Endothelial cell of umbilical vein (primary cell): Measurements from ENCODE around the gene EPHX1. TPM values are rescaled to one million over a fixed set of nuclear protein-coding genes. Genes with fewer than 3 reads are reported as not detected.
"Not testable (repeated sequence)": the region's sequence is repeated elsewhere in the genome, so short reads cannot be mapped to it uniquely, and the experiment has no call there.

Experiments used
- BruUV-seq: library from RNA; stranded (reverse); fragments of 400-500 nt; replicated peaks from 2 replicates; lab custom pipeline; 2021; lab: Mats Ljungman, UMichigan
- CTCF ChIA-PET: fragments of 300-600, 350-600 bp; sonication (Branson Sonifier 250); formaldehyde crosslinking; loops from one replicate; lab custom pipeline; 2021; ENCODE audit warnings: antibody characterized with exemption, inconsistent platforms; lab: Charles Lee
- POLR2A ChIA-PET: fragments of 300-600, 350-600 bp; sonication (Branson Sonifier 250); formaldehyde crosslinking; loops from one replicate; lab custom pipeline; 2021; ENCODE audit warnings: antibody characterized with exemption, inconsistent platforms; lab: Charles Lee
- DNase-seq: peaks from one replicate; pipeline ENCODE4 v3.0.0-alpha.2; 2011; ENCODE audit warnings: low read depth, low spot score
- FAIRE-seq: peaks from 2 replicates; lab custom pipeline; 2011; peaks lifted over from hg19 to GRCh38; lab: Jason Lieb, UNC
- H2AFZ ChIP-seq: 2 replicates; pipeline ENCODE4 v1.6.0; 2012; ENCODE audit warnings: low read depth, low read length, control low read depth, inconsistent platforms
- H3K27ac ChIP-seq: 2 replicates; pipeline ENCODE4 v1.5.1; 2011; ENCODE audit warnings: low read depth, mild to moderate bottlenecking, control low read depth, low read length, moderate library complexity; ENCODE audit not compliant: insufficient read depth
- H3K27me3 ChIP-seq, 2 experiments: 2 replicates each; pipeline versions ENCODE4 v1.6.0 to v1.6.1; 2011; ENCODE audit warnings: low read length in 2 of 2, mixed read lengths in 1 of 2; ENCODE audit not compliant: control insufficient read depth in 2 of 2, insufficient read depth in 2 of 2
- H3K36me3 ChIP-seq, 2 experiments: 2 replicates in 1 of 2; 3 replicates in 1 of 2; pipeline ENCODE4 v1.5.1; 2011; ENCODE audit warnings: low read length in 2 of 2, mild to moderate bottlenecking in 1 of 2, moderate library complexity in 1 of 2; ENCODE audit not compliant: control insufficient read depth in 2 of 2, insufficient read depth in 2 of 2; ENCODE audit errors: extremely low read depth in 1 of 2
- H3K4me1 ChIP-seq: 3 replicates; pipeline ENCODE4 v1.5.1; 2011; ENCODE audit warnings: mild to moderate bottlenecking, low read length; ENCODE audit not compliant: control insufficient read depth, insufficient read depth; ENCODE audit errors: extremely low read depth
- H3K4me2 ChIP-seq: 2 replicates; pipeline ENCODE4 v1.6.1; 2011; ENCODE audit warnings: low read length, control low read depth, mixed read lengths; ENCODE audit not compliant: insufficient read depth
- H3K4me3 ChIP-seq, 3 experiments: fragments of 200-600 bp in 1 of 3; sonication (generic), shearing (Covaris generic) in 1 of 3; replicated peaks in 1 of 3; 2 replicates each; pipeline ENCODE4 v1.5.1; 2011 to 2016; ENCODE audit warnings: control low read depth in 3 of 3, low read length in 3 of 3, mild to moderate bottlenecking in 2 of 3, inconsistent platforms in 1 of 3, low read depth in 1 of 3, moderate library complexity in 1 of 3; ENCODE audit not compliant: insufficient read depth in 1 of 3
- H3K79me2 ChIP-seq: 2 replicates; pipeline ENCODE4 v1.6.0; 2012; ENCODE audit warnings: low read length, inconsistent platforms; ENCODE audit not compliant: control insufficient read depth, insufficient read depth
- H3K9ac ChIP-seq: replicated peaks from 2 replicates; pipeline ENCODE3; 2011; ENCODE audit warnings: low read length, control low read depth; ENCODE audit not compliant: insufficient read depth; ENCODE audit errors: extremely low read depth
- H3K9me1 ChIP-seq: replicated peaks from 3 replicates; pipeline ENCODE4 v1.6.0; 2011; ENCODE audit warnings: mild to moderate bottlenecking, low read length; ENCODE audit not compliant: control insufficient read depth, insufficient read depth; ENCODE audit errors: extremely low read depth
- H3K9me3 ChIP-seq: replicated peaks from 2 replicates; pipeline ENCODE4 v1.5.1; 2012; ENCODE audit warnings: low read length, inconsistent platforms; ENCODE audit not compliant: control insufficient read depth, insufficient read depth
- H4K20me1 ChIP-seq: replicated peaks from 2 replicates; pipeline ENCODE3; 2011; ENCODE audit warnings: mild to moderate bottlenecking, low read length; ENCODE audit not compliant: control insufficient read depth, insufficient read depth; ENCODE audit errors: extremely low read depth
- CTCF ChIP-seq, 2 donors: IDR thresholded peaks; 1 replicate in 1 of 2; 2 replicates in 1 of 2; pipeline ENCODE4 v1.5.1; 2011; ENCODE audit warnings: low read length in 2 of 2, mild to moderate bottlenecking in 2 of 2, moderate library complexity in 2 of 2, control low read depth in 1 of 2, inconsistent platforms in 1 of 2, low read depth in 1 of 2; ENCODE audit not compliant: insufficient read depth in 1 of 2; ENCODE audit errors: extremely low read depth in 1 of 2
- EZH2 ChIP-seq: IDR thresholded peaks from 2 replicates; pipeline ENCODE4 v1.6.1; 2012; ENCODE audit warnings: borderline replicate concordance, low read depth, mild to moderate bottlenecking, moderate library complexity, low read length, inconsistent platforms; ENCODE audit not compliant: severe bottlenecking
- FOS ChIP-seq: IDR thresholded peaks from 2 replicates; pipeline ENCODE4 v1.6.1; 2011; ENCODE audit warnings: mild to moderate bottlenecking, low read length, moderate library complexity, borderline replicate concordance; ENCODE audit not compliant: insufficient read depth
- GATA2 ChIP-seq: IDR thresholded peaks from 2 replicates; pipeline ENCODE4 v1.7.0; 2011; ENCODE audit warnings: low read depth, mild to moderate bottlenecking, moderate library complexity, mixed read lengths, low read length; ENCODE audit not compliant: insufficient read length, insufficient read depth
- JUN ChIP-seq: IDR thresholded peaks from 2 replicates; pipeline ENCODE4 v1.6.1; 2011; ENCODE audit warnings: borderline replicate concordance, low read depth; ENCODE audit not compliant: insufficient read length, insufficient read depth
- MAX ChIP-seq: IDR thresholded peaks from 2 replicates; pipeline ENCODE4 v1.6.1; 2011; ENCODE audit not compliant: insufficient read depth, insufficient read length
- MYC ChIP-seq: IDR thresholded peaks from one replicate; pipeline ENCODE4 v1.6.1; 2011; ENCODE audit warnings: mild to moderate bottlenecking, low read depth, low read length
- POLR2A ChIP-seq: IDR thresholded peaks from 2 replicates; pipeline ENCODE4 v1.6.1; 2012; ENCODE audit warnings: low read depth, mild to moderate bottlenecking, control low read depth, low read length
- POLR2AphosphoS5 ChIP-seq: IDR thresholded peaks from 2 replicates; pipeline ENCODE4 v1.6.1; 2012; ENCODE audit warnings: low read depth, mild to moderate bottlenecking, control low read depth, low read length, moderate library complexity; ENCODE audit not compliant: insufficient read depth
- dilution Hi-C: fragments of 300-500 bp; cut with MboI; formaldehyde crosslinking; loops from one replicate; pipeline ENCODE4 v1.15.0; 2019; ENCODE audit warnings: low sequenced_read_pairs; ENCODE audit not compliant: extremely low pct_ligation_motif_present
- intact Hi-C: fragments of 100-400 bp; cut with micrococcal nuclease; formaldehyde crosslinking; loops from one replicate; pipeline ENCODE4 v1.10.0; 2022
- polyA plus RNA-seq, 4 experiments: library from polyadenylated mRNA; depleted of rRNA in 3 of 4; stranded (reverse) in 3 of 4; unstranded in 1 of 4; fragments of >200 nt; gene quantifications; 2 replicates each; pipeline versions ENCODE4 v1.2.1 to v1.2.3, GENCODE V29; 2011 to 2012; ENCODE audit warnings: missing spikeins in 1 of 4
- total RNA-seq: library from RNA; stranded (reverse); gene quantifications from 2 replicates; pipeline ENCODE4 v1.2.3, GENCODE V29; 2021

The EPHX1 gene
- total and polyA plus RNA-seq, 2 donors (not counting 3 experiments of a cell fraction or from before 2014, with no cell fraction given), result 23.7 to 25.2 TPM

DNA sequence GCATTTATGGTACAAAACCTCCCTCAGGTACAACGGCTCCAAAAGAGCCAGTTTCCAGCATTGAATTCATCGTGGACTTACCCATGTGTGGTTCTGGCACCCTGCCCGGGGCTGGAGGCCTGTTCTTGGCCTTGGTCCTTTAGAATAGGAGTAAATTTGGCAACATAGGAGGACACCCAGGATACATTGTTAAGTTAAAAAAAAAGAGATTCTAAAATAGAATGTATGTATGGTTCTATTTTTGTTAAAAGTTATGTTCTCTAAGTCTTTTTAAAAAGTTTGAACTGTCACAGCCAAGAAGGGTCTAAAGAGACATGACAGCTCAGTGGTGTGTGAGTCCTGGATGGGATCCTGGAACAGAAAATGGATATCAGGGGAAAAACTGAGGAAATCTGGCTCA, 25.9 kb downstream of the EPHX1 start:
- TF ChIP-seq POLR2AphosphoS5, result no peak
- TF ChIP-seq GATA2, result no peak
- TF ChIP-seq MAX, result no peak
- TF ChIP-seq FOS, result no peak
- no peak for TF ChIP-seq POLR2A
- no peak for TF ChIP-seq MYC
- TF ChIP-seq JUN, result no peak
- TF ChIP-seq CTCF (IDR thresholded peaks at IDR 0.05; ENCODE audit: extremely low read depth in 1 of 2, insufficient read depth in 1 of 2, low read depth in 1 of 2, low read length in 2 of 2), result no peak
- no peak for TF ChIP-seq EZH2
- intact Hi-C loops, result no loop called here
- H3K27ac ChIP-seq, result no peak overlapping the region
- POLR2A ChIA-PET, result no interaction called here
- no peaks in the 10 kb centered on the region for H3K9me3 ChIP-seq
- H3K4me1 ChIP-seq, result no peaks in the 10 kb centered on the region
- dilution Hi-C loops, result no loop called here
- FAIRE-seq (no peak), DNase-seq (no peak)
- H3K36me3 ChIP-seq, result peaks cover 0 to 8% of the 10 kb centered on the region in 2 experiments
- H3K9me1 ChIP-seq, result no peaks in the 10 kb centered on the region
- no peaks in the 10 kb centered on the region for H3K79me2 ChIP-seq
- no peak overlapping the region for H3K4me3 ChIP-seq
- BruUV-seq, result no TSS peak
- H3K27me3 ChIP-seq, result no peaks in the 10 kb centered on the region
- H3K9ac ChIP-seq, result no peak overlapping the region
- CTCF ChIA-PET, result interaction anchor here (2.8 kb wide), 1 partner anchor 58 kb away, joined by 7 read pairs; the partner anchor contains the start of gene SRP9
- H2AFZ ChIP-seq, result no peak overlapping the region
- no peak overlapping the region for H3K4me2 ChIP-seq
- no peaks in the 10 kb centered on the region for H4K20me1 ChIP-seq

DNA sequence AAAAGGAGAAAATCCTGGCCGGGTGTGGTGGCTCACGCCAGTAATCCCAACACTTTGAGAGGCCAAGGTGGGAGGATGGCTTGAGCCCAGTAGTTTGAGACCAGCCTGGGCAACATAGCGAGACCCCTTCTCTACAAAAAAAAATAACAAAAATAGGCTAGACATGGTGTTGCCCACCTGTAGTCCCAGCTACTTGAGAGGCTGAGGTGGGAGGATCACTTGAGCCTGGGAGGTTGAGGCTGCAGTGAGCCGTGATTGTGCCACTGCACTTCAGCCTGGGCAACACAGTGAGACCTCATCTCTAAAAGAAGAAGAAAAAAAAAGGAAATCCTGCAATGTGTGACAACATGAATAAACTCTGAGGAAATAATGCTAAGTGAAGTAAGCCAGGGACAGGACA, 26.4 kb downstream of the EPHX1 start:
- H3K4me3 ChIP-seq, H3K79me2 ChIP-seq, H3K27me3 ChIP-seq, intact Hi-C loops, H3K36me3 ChIP-seq, POLR2A ChIA-PET, H4K20me1 ChIP-seq, H3K9me3 ChIP-seq, FAIRE-seq, dilution Hi-C loops, H3K27ac ChIP-seq, DNase-seq, H3K9me1 ChIP-seq, H2AFZ ChIP-seq, H3K9ac ChIP-seq, BruUV-seq, H3K4me2 ChIP-seq, H3K4me1 ChIP-seq: not testable (repeated sequence)
- CTCF ChIA-PET, result interaction anchor here (2.8 kb wide), 1 partner anchor 59 kb away, joined by 7 read pairs; the partner anchor contains the start of gene SRP9
